ENCODE data around the gene PLCL2. TPM values are rescaled to one million over a fixed set of nuclear protein-coding genes. Genes with fewer than 3 reads are reported as not detected.
"Not testable (repeated sequence)": the region's sequence is repeated elsewhere in the genome, so short reads cannot be mapped to it uniquely, and the experiment has no call there.

PLCL2 gene
- polyA plus RNA-seq, 3 donors from 2014 or later, result 56.8 to 85.5 (median 78.9) TPM

GRCh38 chr3:17088017-17088416, 203.3 kb downstream of the PLCL2 start:
- peak in 1 of 3 donors; percentile 22 for DNase-seq
- Mint-ChIP-seq H3K27ac (peak overlapping the region; percentile 18 to 90 (median 86)), H3K36me3 (peaks cover 51 to 67% (median 52%) of the 10 kb centered on the region in 3 donors), H3K4me1 (peaks cover 71 to 72% of the 10 kb centered on the region in 2 donors), H3K4me3 (peak overlapping the region; percentile 64 to 84 (median 81)), H3K9me3 (no peaks in the 10 kb centered on the region), H3K27me3 (ENCODE audit: low read depth in 3 of 3) (peaks cover 9 to 24% (median 19%) of the 10 kb centered on the region in 3 donors)

GRCh38 chr3:17088602-17089313, 204.0 kb downstream of the PLCL2 start:
- peaks cover 44 to 62% (median 45%) of the 10 kb centered on the region in 3 donors for H3K36me3 Mint-ChIP-seq
- DNase-seq, result peak; percentile 85 to 87 (median 86)
- peaks cover 65% of the 10 kb centered on the region in 2 donors for H3K4me1 Mint-ChIP-seq
- H3K27me3 Mint-ChIP-seq (ENCODE audit: low read depth in 3 of 3), result peaks cover 9 to 19% (median 18%) of the 10 kb centered on the region in 3 donors
- peak overlapping the region; percentile 64 to 84 (median 81) for H3K4me3 Mint-ChIP-seq
- no peaks in the 10 kb centered on the region for H3K9me3 Mint-ChIP-seq
- peak overlapping the region; percentile 74 to 90 (median 86) for H3K27ac Mint-ChIP-seq

- H3K36me3 Mint-ChIP-seq, result peaks cover 39 to 60% (median 41%) of the 10 kb centered on the region in 3 donors
- no peaks in the 10 kb centered on the region for H3K9me3 Mint-ChIP-seq
- DNase-seq, result no peak
- H3K4me1 Mint-ChIP-seq, result peaks cover 63 to 64% of the 10 kb centered on the region in 2 donors
- peak overlapping the region; percentile 74 to 90 (median 86) for H3K27ac Mint-ChIP-seq
- H3K27me3 Mint-ChIP-seq (ENCODE audit: low read depth in 3 of 3), result peaks cover 6 to 19% (median 18%) of the 10 kb centered on the region in 3 donors
- H3K4me3 Mint-ChIP-seq, result peak overlapping the region; percentile 64 to 84 (median 81)
Observed at GRCh38 chr3:17089314-17089700, 204.6 kb downstream of the PLCL2 start.

- Mint-ChIP-seq H3K27me3 (ENCODE audit: low read depth in 3 of 3) (peaks cover 6 to 19% (median 18%) of the 10 kb centered on the region in 3 donors), H3K36me3 (peaks cover 33 to 52% (median 34%) of the 10 kb centered on the region in 3 donors), H3K4me1 (peaks cover 64 to 67% of the 10 kb centered on the region in 2 donors), H3K4me3 (peak overlapping the region in 3 of 5 donors; percentile 37 to 71 (median 39)), H3K27ac (peak overlapping the region in 4 of 6 donors; percentile 65 to 86 (median 75)), H3K9me3 (no peaks in the 10 kb centered on the region)
- DNase-seq, result no peak
Observed at GRCh38 chr3:17090280-17090983, 205.7 kb downstream of the PLCL2 start.

GRCh38 chr3:17091910-17092582, 207.3 kb downstream of the PLCL2 start:
- H3K4me1 Mint-ChIP-seq, result peaks cover 49 to 52% of the 10 kb centered on the region in 2 donors
- peaks cover 25 to 41% (median 27%) of the 10 kb centered on the region in 3 donors for H3K36me3 Mint-ChIP-seq
- no peak for DNase-seq
- peak overlapping the region in 2 of 6 donors; percentile 25 to 86 for H3K27ac Mint-ChIP-seq
- H3K27me3 Mint-ChIP-seq (ENCODE audit: low read depth in 3 of 3), result peaks cover 5 to 12% (median 12%) of the 10 kb centered on the region in 3 donors
- no peaks in the 10 kb centered on the region for H3K9me3 Mint-ChIP-seq
- H3K4me3 Mint-ChIP-seq, result no peak overlapping the region

- no peak overlapping the region for H3K4me3 Mint-ChIP-seq
- no peaks in the 10 kb centered on the region for H3K9me3 Mint-ChIP-seq
- peak overlapping the region in 3 of 6 donors; percentile 17 to 86 (median 25) for H3K27ac Mint-ChIP-seq
Observed at GRCh38 chr3:17092583-17092933, 207.8 kb downstream of the PLCL2 start.

GRCh38 chr3:17094551-17094950, 209.8 kb downstream of the PLCL2 start:
- peaks cover 25 to 36% (median 25%) of the 10 kb centered on the region in 3 donors for H3K36me3 Mint-ChIP-seq
- H3K9me3 Mint-ChIP-seq, result no peaks in the 10 kb centered on the region
- H3K4me1 Mint-ChIP-seq, result peaks cover 24 to 28% of the 10 kb centered on the region in 2 donors
- H3K27me3 Mint-ChIP-seq (ENCODE audit: low read depth in 3 of 3), result peaks cover 0 to 2% (median 0%) of the 10 kb centered on the region in 3 donors
- DNase-seq, result no peak
- peak overlapping the region in 1 of 6 donors; percentile 4 for H3K27ac Mint-ChIP-seq
- no peak overlapping the region for H3K4me3 Mint-ChIP-seq

More at GRCh38 chr3:17092583-17092933, 207.8 kb downstream of the PLCL2 start:
- no peak for DNase-seq
- Mint-ChIP-seq H3K4me1 (peaks cover 44 to 46% of the 10 kb centered on the region in 2 donors), H3K36me3 (peaks cover 25 to 41% (median 27%) of the 10 kb centered on the region in 3 donors), H3K27me3 (ENCODE audit: low read depth in 3 of 3) (peaks cover 5 to 10% (median 7%) of the 10 kb centered on the region in 3 donors)

GRCh38 chr3:17103579-17103978, 218.8 kb downstream of the PLCL2 start:
- Mint-ChIP-seq H3K27ac (no peak overlapping the region), H3K36me3 (peaks cover 22 to 33% (median 25%) of the 10 kb centered on the region in 3 donors), H3K27me3 (ENCODE audit: low read depth in 3 of 3) (peaks cover 0 to 4% (median 3%) of the 10 kb centered on the region in 3 donors), H3K9me3 (peaks cover 0 to 11% (median 1%) of the 10 kb centered on the region in 6 donors), H3K4me1 (no peaks in the 10 kb centered on the region), H3K4me3 (no peak overlapping the region)
- no peak for DNase-seq

GRCh38 chr3:17106801-17107200, 222.0 kb downstream of the PLCL2 start:
- not testable (repeated sequence) for H3K27me3 Mint-ChIP-seq (ENCODE audit: low read depth in 3 of 3); H3K4me1 Mint-ChIP-seq; DNase-seq; H3K27ac Mint-ChIP-seq; H3K9me3 Mint-ChIP-seq; H3K4me3 Mint-ChIP-seq
- H3K36me3 Mint-ChIP-seq, result peaks cover 9 to 16% (median 13%) of the 10 kb centered on the region in 3 donors

GRCh38 chr3:17110660-17111396, 226.1 kb downstream of the PLCL2 start:
- Mint-ChIP-seq H3K4me3 (no peak overlapping the region), H3K4me1 (peaks cover 3 to 14% of the 10 kb centered on the region in 2 donors), H3K9me3 (peaks cover 0 to 1% (median 0%) of the 10 kb centered on the region in 6 donors), H3K27me3 (ENCODE audit: low read depth in 3 of 3) (peaks cover 0 to 5% (median 0%) of the 10 kb centered on the region in 3 donors), H3K36me3 (peaks cover 0 to 4% (median 4%) of the 10 kb centered on the region in 3 donors), H3K27ac (no peak overlapping the region)
- no peak for DNase-seq

- Mint-ChIP-seq H3K4me1 (peaks cover 3 to 14% of the 10 kb centered on the region in 2 donors), H3K27ac (no peak overlapping the region), H3K9me3 (no peaks in the 10 kb centered on the region), H3K36me3 (peaks cover 0 to 4% (median 4%) of the 10 kb centered on the region in 3 donors), H3K4me3 (no peak overlapping the region), H3K27me3 (ENCODE audit: low read depth in 3 of 3) (peaks cover 0 to 5% (median 0%) of the 10 kb centered on the region in 3 donors)
- DNase-seq, result no peak
Observed at GRCh38 chr3:17111586-17111985, 226.8 kb downstream of the PLCL2 start.

GRCh38 chr3:17115186-17115585, 230.4 kb downstream of the PLCL2 start:
- Mint-ChIP-seq H3K4me1 (peaks cover 3 to 14% of the 10 kb centered on the region in 2 donors), H3K27ac (no peak overlapping the region), H3K4me3 (no peak overlapping the region), H3K36me3 (peaks cover 0 to 15% (median 0%) of the 10 kb centered on the region in 3 donors), H3K27me3 (ENCODE audit: low read depth in 3 of 3) (peaks cover 2 to 6% (median 4%) of the 10 kb centered on the region in 3 donors), H3K9me3 (no peaks in the 10 kb centered on the region)
- DNase-seq, result no peak

Measured in immature natural killer cell (primary cell).